HCT116 (cell line): ENCODE measurements around the gene GANC.

Experiments
- CTCF ChIP-seq, 3 experiments: fragments of 200-600 bp in 1 of 3; sonication (generic) in 1 of 3; IDR thresholded peaks in 2 of 3; conservative IDR thresholded peaks in 1 of 3; 2 replicates each; pipeline ENCODE4 v1.5.1; 2012 to 2017; ENCODE audit warnings: low read depth in 2 of 3, low read length in 2 of 3, antibody characterized with exemption in 1 of 3, borderline replicate concordance in 1 of 3, control low read depth in 1 of 3, mild to moderate bottlenecking in 1 of 3, mixed read lengths in 1 of 3, mixed run types in 1 of 3, moderate library complexity in 1 of 3; ENCODE audit not compliant: insufficient read depth in 1 of 3
- ELF1 ChIP-seq: IDR thresholded peaks from 2 replicates; pipeline ENCODE4 v1.6.1; 2012; ENCODE audit warnings: low read depth, borderline replicate concordance
- EZH2 ChIP-seq: fragments of 200-600 bp; sonication (generic); IDR thresholded peaks from 2 replicates; pipeline ENCODE4 v1.6.1; 2017; ENCODE audit warnings: antibody characterized with exemption, mixed run types
- EZH2phosphoT487 ChIP-seq: fragments of 200-600 bp; IDR thresholded peaks from 2 replicates; pipeline ENCODE4 v1.6.1; 2018; ENCODE audit warnings: antibody characterized with exemption, borderline replicate concordance
- JUND ChIP-seq: IDR thresholded peaks from 2 replicates; pipeline ENCODE4 v1.6.1; 2012
- MAX ChIP-seq: IDR thresholded peaks from 2 replicates; pipeline ENCODE4 v1.6.1; 2012
- POLR2A ChIP-seq: IDR thresholded peaks from 2 replicates; pipeline ENCODE4 v1.7.0; 2011; ENCODE audit warnings: borderline replicate concordance; ENCODE audit not compliant: insufficient read depth, insufficient read length; ENCODE audit errors: extremely low read depth
- POLR2AphosphoS5 ChIP-seq: IDR thresholded peaks from 2 replicates; pipeline ENCODE4 v1.6.1; 2011; ENCODE audit warnings: mild to moderate bottlenecking, low read depth, low read length, moderate library complexity
- RAD21 ChIP-seq: IDR thresholded peaks from 2 replicates; pipeline ENCODE4 v1.6.1; 2012; ENCODE audit warnings: low read depth, mild to moderate bottlenecking
- SRF ChIP-seq: IDR thresholded peaks from 2 replicates; pipeline ENCODE4 v1.6.1; 2012; ENCODE audit warnings: low read depth
- YY1 ChIP-seq: IDR thresholded peaks from 2 replicates; pipeline ENCODE4 v1.6.1; 2011; ENCODE audit warnings: low read length, low read depth, moderate library complexity, mild to moderate bottlenecking; ENCODE audit not compliant: insufficient replicate concordance; ENCODE audit errors: extremely low read depth
- ZFX ChIP-seq: fragments of 450-650 bp; IDR thresholded peaks from 2 replicates; pipeline ENCODE4 v1.6.1; 2017
- ZNF274 ChIP-seq: fragments of 200-500 bp; sonication (Bioruptor generic); IDR thresholded peaks from 2 replicates; pipeline ENCODE4 v1.6.1; 2014; ENCODE audit warnings: mild to moderate bottlenecking, low read depth, low read length, inconsistent platforms
- TF ChIP-seq, protein P1 (sequence below): IDR thresholded peaks from 2 replicates; pipeline ENCODE4 v1.6.1; 2012; ENCODE audit warnings: low read depth

DNA sequence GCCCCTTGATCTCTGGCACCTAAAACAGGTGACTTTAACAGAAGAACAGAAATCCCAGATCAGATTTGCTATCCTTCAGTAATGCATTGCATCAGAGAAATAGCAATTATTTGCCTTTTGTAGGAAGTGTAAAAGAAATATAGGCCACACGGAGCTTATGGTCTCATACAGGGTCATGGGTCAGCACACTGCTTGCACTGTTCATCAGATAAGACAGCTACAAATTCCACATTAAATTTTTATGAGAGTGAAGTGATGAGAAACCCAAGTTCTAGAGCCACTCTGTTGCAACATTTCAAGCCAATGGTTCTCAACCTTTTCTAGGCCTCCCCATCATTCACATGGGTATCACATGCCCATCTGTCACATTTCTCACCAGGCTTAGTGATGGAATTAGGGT is 33.7 kb downstream of the GANC start:
- TF ChIP-seq CTCF (IDR thresholded peaks at IDR 0.05 in 2 of 3, conservative IDR thresholded peaks at IDR 0.05 in 1 of 3; ENCODE audit: borderline replicate concordance in 1 of 3, insufficient read depth in 1 of 3, low read depth in 2 of 3, low read length in 2 of 3) (no peak), SRF (no peak), POLR2AphosphoS5 (no peak), EZH2phosphoT487 (no peak), POLR2A (no peak), ZFX (no peak), JUND (no peak), YY1 (no peak), ELF1 (no peak), EZH2 (no peak), RAD21 (no peak), MAX (no peak), ZNF274 (no peak)
- TF ChIP-seq, protein P1, sequence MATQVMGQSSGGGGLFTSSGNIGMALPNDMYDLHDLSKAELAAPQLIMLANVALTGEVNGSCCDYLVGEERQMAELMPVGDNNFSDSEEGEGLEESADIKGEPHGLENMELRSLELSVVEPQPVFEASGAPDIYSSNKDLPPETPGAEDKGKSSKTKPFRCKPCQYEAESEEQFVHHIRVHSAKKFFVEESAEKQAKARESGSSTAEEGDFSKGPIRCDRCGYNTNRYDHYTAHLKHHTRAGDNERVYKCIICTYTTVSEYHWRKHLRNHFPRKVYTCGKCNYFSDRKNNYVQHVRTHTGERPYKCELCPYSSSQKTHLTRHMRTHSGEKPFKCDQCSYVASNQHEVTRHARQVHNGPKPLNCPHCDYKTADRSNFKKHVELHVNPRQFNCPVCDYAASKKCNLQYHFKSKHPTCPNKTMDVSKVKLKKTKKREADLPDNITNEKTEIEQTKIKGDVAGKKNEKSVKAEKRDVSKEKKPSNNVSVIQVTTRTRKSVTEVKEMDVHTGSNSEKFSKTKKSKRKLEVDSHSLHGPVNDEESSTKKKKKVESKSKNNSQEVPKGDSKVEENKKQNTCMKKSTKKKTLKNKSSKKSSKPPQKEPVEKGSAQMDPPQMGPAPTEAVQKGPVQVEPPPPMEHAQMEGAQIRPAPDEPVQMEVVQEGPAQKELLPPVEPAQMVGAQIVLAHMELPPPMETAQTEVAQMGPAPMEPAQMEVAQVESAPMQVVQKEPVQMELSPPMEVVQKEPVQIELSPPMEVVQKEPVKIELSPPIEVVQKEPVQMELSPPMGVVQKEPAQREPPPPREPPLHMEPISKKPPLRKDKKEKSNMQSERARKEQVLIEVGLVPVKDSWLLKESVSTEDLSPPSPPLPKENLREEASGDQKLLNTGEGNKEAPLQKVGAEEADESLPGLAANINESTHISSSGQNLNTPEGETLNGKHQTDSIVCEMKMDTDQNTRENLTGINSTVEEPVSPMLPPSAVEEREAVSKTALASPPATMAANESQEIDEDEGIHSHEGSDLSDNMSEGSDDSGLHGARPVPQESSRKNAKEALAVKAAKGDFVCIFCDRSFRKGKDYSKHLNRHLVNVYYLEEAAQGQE = no peak
